OCI-LY3 (cell line): Measurements from ENCODE around the gene SAMD10.

Experiments
- H2AFZ ChIP-seq: fragments of 200-600, 300-600 bp; shearing (Covaris generic); 2 replicates; pipeline ENCODE4 v1.6.0; 2014; ENCODE audit warnings: antibody characterized with exemption, low read depth, low read length
- H3K27ac ChIP-seq: fragments of 200-600, 300-600 bp; sonication (generic); 2 replicates; pipeline ENCODE4 v1.5.1; 2014; ENCODE audit warnings: mild to moderate bottlenecking, low read length, moderate library complexity, mixed read lengths
- H3K27me3 ChIP-seq: fragments of 200-600, 300-600 bp; sonication (generic); 2 replicates; pipeline ENCODE4 v1.6.1; 2014; ENCODE audit warnings: low read depth, low read length, mixed read lengths
- H3K36me3 ChIP-seq: fragments of 200-600, 300-600 bp; sonication (generic); replicated peaks from 2 replicates; pipeline ENCODE3; 2014; ENCODE audit warnings: low read depth, low read length, mixed read lengths
- H3K4me1 ChIP-seq: fragments of 300-600, 200-600 bp; sonication (generic); 2 replicates; pipeline ENCODE4 v1.6.1; 2014; ENCODE audit warnings: low read length, mixed read lengths
- H3K4me2 ChIP-seq: fragments of 200-600, 300-600 bp; sonication (generic); 2 replicates; pipeline ENCODE4 v1.6.1; 2014; ENCODE audit warnings: low read length, mixed read lengths
- H3K4me3 ChIP-seq: fragments of 300-600, 200-600 bp; sonication (generic); 2 replicates; pipeline ENCODE4 v1.5.1; 2014; ENCODE audit warnings: antibody characterized with exemption, mild to moderate bottlenecking, low read length, moderate library complexity
- H3K79me2 ChIP-seq: fragments of 300-600, 200-600 bp; shearing (Covaris generic); 2 replicates; pipeline ENCODE4 v1.6.1; 2014; ENCODE audit warnings: mild to moderate bottlenecking, low read length, mixed read lengths
- H3K9ac ChIP-seq: fragments of 300-600, 200-600 bp; shearing (Covaris generic); 2 replicates; pipeline ENCODE4 v1.6.0; 2014; ENCODE audit warnings: mild to moderate bottlenecking, low read length, moderate library complexity
- H3K9me3 ChIP-seq: fragments of 200-600, 300-600 bp; shearing (Covaris generic); 2 replicates; pipeline ENCODE4 v1.6.1; 2014; ENCODE audit warnings: low read length, mixed read lengths; ENCODE audit not compliant: insufficient read depth
- H4K20me1 ChIP-seq: fragments of 200-600, 300-600 bp; sonication (generic); 2 replicates; pipeline ENCODE4 v1.6.1; 2016; ENCODE audit warnings: low read length, mixed read lengths; ENCODE audit not compliant: insufficient read depth
- CTCF ChIP-seq: fragments of 200-600, 300-600 bp; sonication (generic); IDR thresholded peaks from 2 replicates; pipeline ENCODE4 v1.5.1; 2014; ENCODE audit warnings: antibody characterized with exemption, low read length, low read depth
- EZH2phosphoT487 ChIP-seq: fragments of 200-600 bp; shearing (Covaris generic); IDR thresholded peaks from 2 replicates; pipeline ENCODE4 v1.6.1; 2018; ENCODE audit warnings: antibody characterized with exemption, mixed run types, low read depth

The SAMD10 gene

GRCh38 chr20:63952210-63952535 lies 27.3 kb downstream of the SAMD10 start:
- Histone ChIP-seq H3K4me3 (no peak overlapping the region), H3K9me3 (no peaks in the 10 kb centered on the region), H4K20me1 (peaks cover 69% of the 10 kb centered on the region), H3K79me2 (peaks cover 70% of the 10 kb centered on the region), H3K27me3 (no peaks in the 10 kb centered on the region), H3K4me1 (peaks cover 39% of the 10 kb centered on the region), H3K4me2 (no peak overlapping the region), H3K27ac (no peak overlapping the region), H2AFZ (no peak overlapping the region), H3K36me3 (peaks cover 3% of the 10 kb centered on the region), H3K9ac (no peak overlapping the region)
- TF ChIP-seq EZH2phosphoT487 (no peak), CTCF (no peak)

- no peak overlapping the region for H3K4me2 ChIP-seq
- H3K36me3 ChIP-seq = peaks cover 3% of the 10 kb centered on the region
- H3K27me3 ChIP-seq = no peaks in the 10 kb centered on the region
- no peak overlapping the region for H3K27ac ChIP-seq
- H3K4me3 ChIP-seq = no peak overlapping the region
- TF ChIP-seq CTCF = no peak
- TF ChIP-seq EZH2phosphoT487 = no peak
- H4K20me1 ChIP-seq = peaks cover 72% of the 10 kb centered on the region
- H2AFZ ChIP-seq = no peak overlapping the region
- peaks cover 37% of the 10 kb centered on the region for H3K4me1 ChIP-seq
- H3K9me3 ChIP-seq = no peaks in the 10 kb centered on the region
- H3K9ac ChIP-seq = no peak overlapping the region
- peaks cover 72% of the 10 kb centered on the region for H3K79me2 ChIP-seq
Observed at GRCh38 chr20:63951398-63952209, 27.8 kb downstream of the SAMD10 start.

DNA sequence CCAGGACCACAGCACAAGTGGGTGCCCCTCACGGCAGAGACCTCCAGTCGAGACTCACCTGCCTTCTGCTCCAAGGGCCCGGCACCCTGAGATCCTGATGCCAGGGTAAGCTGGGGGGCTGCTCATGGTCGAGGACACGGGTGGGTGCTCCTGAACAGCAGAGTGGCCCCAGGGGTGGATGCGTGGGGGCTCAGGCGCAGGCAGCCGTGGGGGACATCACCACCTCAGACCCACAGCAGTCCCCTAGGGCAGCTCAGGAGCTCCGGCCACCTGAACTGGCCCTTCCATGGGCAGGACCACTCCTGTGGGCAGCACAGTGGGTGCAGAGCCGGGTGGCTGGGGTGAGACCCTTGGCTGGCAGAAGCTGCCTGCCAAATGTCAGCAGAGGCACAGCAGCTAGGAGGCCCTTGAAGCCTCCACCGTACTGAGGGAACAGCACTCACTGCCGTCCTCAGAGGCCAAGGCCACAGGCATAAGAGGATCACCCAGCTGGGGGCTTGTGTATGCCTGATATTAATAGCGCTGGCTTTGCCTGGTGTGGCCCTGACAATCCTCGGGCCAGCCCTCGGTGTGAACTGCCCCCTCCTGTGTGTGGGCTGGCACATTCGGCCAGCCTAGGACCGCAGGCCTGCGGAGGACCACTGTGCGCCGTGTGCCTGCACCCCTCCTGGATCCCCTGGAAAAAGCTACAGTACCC lies 28.6 kb downstream of the SAMD10 start:
- no peaks in the 10 kb centered on the region for H3K27me3 ChIP-seq
- no peak overlapping the region for H2AFZ ChIP-seq
- H3K4me1 ChIP-seq = peaks cover 37% of the 10 kb centered on the region
- H3K9ac ChIP-seq = no peak overlapping the region
- H3K4me3 ChIP-seq = no peak overlapping the region
- H3K9me3 ChIP-seq = no peaks in the 10 kb centered on the region
- peaks cover 79% of the 10 kb centered on the region for H4K20me1 ChIP-seq
- TF ChIP-seq CTCF = no peak
- TF ChIP-seq EZH2phosphoT487 = no peak
- peaks cover 73% of the 10 kb centered on the region for H3K79me2 ChIP-seq
- H3K36me3 ChIP-seq = peaks cover 3% of the 10 kb centered on the region
- H3K4me2 ChIP-seq = no peak overlapping the region
- no peak overlapping the region for H3K27ac ChIP-seq

- peak; percentile 51 for TF ChIP-seq CTCF
- TF ChIP-seq EZH2phosphoT487 = no peak
- Histone ChIP-seq H3K36me3 (peaks cover 3% of the 10 kb centered on the region), H3K4me1 (peaks cover 32% of the 10 kb centered on the region), H3K9me3 (no peaks in the 10 kb centered on the region), H3K9ac (no peak overlapping the region), H3K27me3 (no peaks in the 10 kb centered on the region), H3K27ac (peak overlapping the region; percentile 63), H3K4me3 (0 out of 2 replicates have a peak overlapping the region, but pooled peaks have one; percentile 6), H3K4me2 (peak overlapping the region; percentile 75), H4K20me1 (peaks cover 81% of the 10 kb centered on the region), H3K79me2 (peaks cover 48% of the 10 kb centered on the region), H2AFZ (no peak overlapping the region)
Observed at GRCh38 chr20:63947638-63948456, 31.6 kb downstream of the SAMD10 start.
